Stimulated activated CD8-positive, alpha-beta memory T cell treated with anti-CD3 and anti-CD28 coated beads, Interleukin-12 subunit alpha, Interleukin-12 subunit beta, amount 100 ng/mL, for 4 hours (primary cell): ENCODE results near the gene MATN1.

Source experiments
- DNase-seq: peaks from one replicate; pipeline ENCODE4 v3.0.0-alpha.2; 2020; ENCODE audit warnings: low read depth

MATN1 gene

GRCh38 chr1:30680879-30681278 is 42.5 kb downstream of the MATN1 start:
- no peak for DNase-seq

GRCh38 chr1:30680429-30680828 is 43.0 kb downstream of the MATN1 start:
- no peak for DNase-seq

DNA sequence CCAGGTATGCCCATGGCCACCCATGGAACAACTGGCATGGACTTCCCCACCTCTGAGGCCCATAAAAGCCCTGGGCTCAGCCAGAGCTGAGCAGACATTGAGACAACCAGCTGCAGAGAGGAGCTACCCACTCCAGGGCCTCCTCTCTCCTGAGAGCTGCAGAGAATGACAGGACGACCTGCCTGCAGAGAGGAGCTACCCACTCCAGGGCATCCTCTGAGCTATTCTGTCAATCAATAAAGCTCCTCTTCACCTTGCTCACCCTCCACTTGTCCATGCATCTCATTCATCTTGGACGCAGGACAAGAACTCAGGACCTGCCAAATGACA is 43.4 kb downstream of the MATN1 start:
- DNase-seq = no peak

DNA sequence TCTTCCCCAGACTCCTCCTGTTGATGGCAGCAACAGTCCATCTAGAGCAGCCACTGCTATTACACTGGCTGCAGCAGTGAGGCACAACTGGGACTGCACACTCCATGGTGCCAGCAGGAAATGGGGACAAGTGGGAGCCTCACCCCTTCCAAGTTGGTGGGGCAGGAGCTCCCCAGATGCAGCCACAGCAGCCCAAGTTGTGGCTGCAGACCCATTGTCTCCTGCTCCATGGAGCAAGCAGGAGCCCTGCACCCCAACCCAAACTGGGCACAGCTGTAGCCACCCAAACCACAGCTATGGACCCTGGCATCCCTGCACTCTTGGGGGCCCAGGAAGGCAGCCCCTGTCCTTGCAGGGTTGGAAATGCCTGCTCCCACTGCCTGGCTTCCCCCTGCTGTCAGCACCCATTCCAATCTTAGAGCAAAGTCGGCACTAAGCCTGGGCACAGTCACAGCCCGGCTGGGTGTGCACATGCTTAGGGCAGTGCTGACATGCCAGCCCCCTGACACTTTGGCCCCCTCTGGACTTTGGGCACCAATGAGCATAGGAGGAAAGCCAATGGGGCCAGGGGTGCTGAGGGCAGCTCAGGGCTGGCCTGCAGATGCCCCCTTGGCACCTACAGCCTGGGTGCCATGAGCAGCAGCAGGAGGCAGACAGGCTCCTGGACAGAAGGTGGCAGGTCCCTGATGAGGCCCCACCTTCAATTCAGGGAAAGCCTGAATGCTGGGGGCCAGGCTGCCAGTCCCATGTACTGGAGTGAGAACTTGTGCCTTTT is 44.0 kb downstream of the MATN1 start:
- DNase-seq = no peak

- DNase-seq = no peak
Measured at GRCh38 chr1:30678209-30678608, 45.2 kb downstream of the MATN1 start.

DNA sequence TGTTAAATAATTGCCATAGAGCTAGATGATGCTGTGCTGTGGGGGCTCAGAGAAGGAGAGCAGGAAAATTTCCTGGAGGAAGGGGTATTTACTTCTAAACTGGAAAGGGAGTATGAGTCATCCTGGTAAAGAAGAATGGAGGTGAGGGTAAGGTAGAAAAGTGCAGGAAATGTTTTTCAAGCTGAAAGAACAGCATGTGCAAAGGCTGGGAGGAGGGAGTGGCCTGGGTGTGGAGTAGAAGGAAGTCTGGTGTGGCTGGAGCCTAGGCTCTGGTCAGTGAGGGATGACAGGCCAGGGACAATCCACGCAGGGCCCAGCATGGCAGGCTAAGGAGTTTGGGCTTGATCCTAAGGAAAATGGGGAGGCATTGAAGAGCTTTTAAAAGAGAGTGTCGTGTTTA is 45.9 kb downstream of the MATN1 start:
- no peak for DNase-seq

GRCh38 chr1:30675761-30676160 is 47.6 kb downstream of the MATN1 start:
- no peak for DNase-seq

- DNase-seq = no peak
Measured at GRCh38 chr1:30675289-30675688, 48.1 kb downstream of the MATN1 start.

GRCh38 chr1:30673395-30673794 is 50.0 kb downstream of the MATN1 start:
- no peak for DNase-seq

GRCh38 chr1:30672661-30673060 is 50.7 kb downstream of the MATN1 start:
- no peak for DNase-seq

- no peak for DNase-seq
Measured at GRCh38 chr1:30670240-30671060, 52.9 kb downstream of the MATN1 start.

GRCh38 chr1:30668546-30669327 is 54.6 kb downstream of the MATN1 start:
- no peak for DNase-seq

GRCh38 chr1:30668024-30668423 is 55.4 kb downstream of the MATN1 start:
- DNase-seq = no peak

DNA sequence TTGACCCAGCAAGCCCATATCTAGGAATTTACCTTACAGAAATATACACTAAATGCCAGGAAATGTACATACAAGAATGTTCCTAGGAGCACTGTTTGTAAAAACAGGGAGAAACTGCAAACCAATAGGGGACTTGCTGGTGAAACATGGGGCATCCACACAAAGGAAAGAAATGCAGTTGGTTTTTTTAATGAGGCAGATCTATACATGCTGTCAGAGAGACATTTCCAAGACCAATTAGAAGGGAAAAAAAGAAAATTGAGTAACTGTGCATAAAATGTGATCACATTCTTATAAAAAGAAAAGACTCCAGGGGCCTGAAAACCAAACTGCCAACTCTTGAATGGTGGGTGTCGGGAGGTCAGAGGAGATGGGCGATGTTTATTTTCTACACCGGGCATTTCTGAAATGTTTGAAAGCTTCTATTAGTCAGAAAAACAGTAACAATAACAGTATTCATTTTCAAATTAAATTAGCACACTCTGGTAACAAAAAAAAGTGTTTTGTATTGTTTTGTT is 56.6 kb downstream of the MATN1 start:
- no peak for DNase-seq

GRCh38 chr1:30665216-30666010 is 58.0 kb downstream of the MATN1 start:
- DNase-seq = no peak

DNA sequence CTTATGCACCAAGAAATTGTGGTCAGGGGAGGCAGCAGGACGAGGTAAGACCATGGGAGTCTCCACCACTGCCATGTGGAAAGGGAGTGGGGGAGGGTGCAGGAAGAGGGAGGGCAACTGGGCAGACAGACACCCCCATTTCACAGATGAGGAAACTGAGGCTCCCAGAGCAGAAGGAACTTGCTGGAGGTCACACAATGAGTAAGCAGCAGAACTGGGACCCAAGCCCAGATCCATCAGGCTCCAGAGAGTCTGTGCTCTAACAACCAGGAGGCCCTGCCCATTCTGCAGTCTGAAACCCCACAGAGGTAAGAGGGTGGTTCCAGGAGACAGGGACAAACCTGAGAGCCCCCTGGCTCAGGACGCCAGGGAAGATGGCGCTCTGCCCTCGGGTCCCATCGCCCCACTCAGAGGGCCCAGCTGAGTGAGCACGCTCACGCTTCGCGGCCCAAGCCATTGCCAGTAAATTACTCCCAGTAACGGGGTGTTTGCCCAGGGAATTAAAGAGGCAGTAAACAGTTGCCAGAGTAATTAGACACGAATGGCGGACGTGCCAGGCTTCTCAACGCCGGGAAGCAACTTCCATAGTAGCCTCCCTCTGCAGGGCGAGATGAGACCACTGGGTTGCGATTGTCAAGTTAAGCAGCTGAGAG is 59.2 kb downstream of the MATN1 start:
- DNase-seq = no peak

GRCh38 chr1:30663596-30664091 is 59.7 kb downstream of the MATN1 start:
- DNase-seq = no peak

GRCh38 chr1:30662291-30662840 is 61.0 kb downstream of the MATN1 start:
- DNase-seq = no peak

DNA sequence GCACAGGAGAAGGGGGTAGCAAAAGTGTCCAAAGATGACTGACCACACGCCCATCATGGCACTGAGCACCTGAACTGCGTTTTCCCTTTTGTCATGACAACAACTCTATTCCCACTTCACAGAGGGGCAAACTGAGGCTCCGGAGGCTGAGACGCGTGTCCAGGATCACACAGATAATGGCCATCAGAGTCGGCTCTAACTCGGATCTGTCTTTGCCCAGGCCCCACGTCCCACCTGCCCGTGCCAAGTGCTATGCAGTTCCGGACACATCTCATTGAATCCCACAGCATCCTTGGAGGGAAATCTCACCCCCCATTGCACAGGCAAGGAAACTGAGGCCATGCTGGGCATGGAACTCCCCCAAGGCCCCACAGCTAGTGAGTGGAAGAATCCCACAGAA is 62.1 kb downstream of the MATN1 start:
- DNase-seq = no peak
